Ectodermal cell (in vitro differentiated cells): ENCODE results near the gene NUBPL.

ENCODE experiments used
- H3K27ac ChIP-seq: 2 replicates; pipeline ENCODE4 v1.7.0; 2013; ENCODE audit warnings: mild to moderate bottlenecking, low read depth, low read length; ENCODE audit not compliant: insufficient read depth, poor library complexity, severe bottlenecking
- H3K27me3 ChIP-seq: 2 replicates; pipeline ENCODE4 v1.7.0; 2013; ENCODE audit warnings: mild to moderate bottlenecking, low read length; ENCODE audit not compliant: insufficient read depth, control insufficient read depth, poor library complexity, severe bottlenecking
- H3K36me3 ChIP-seq: one replicate; pipeline ENCODE4 v1.7.0; 2013; ENCODE audit warnings: low read length; ENCODE audit not compliant: control insufficient read depth, insufficient read depth
- H3K4me1 ChIP-seq: one replicate; pipeline ENCODE4 v1.7.0; 2013; ENCODE audit warnings: low read length; ENCODE audit not compliant: control insufficient read depth, insufficient read depth
- H3K4me3 ChIP-seq: 2 replicates; pipeline ENCODE4 v1.7.0; 2013; ENCODE audit warnings: low read depth, low read length, control low read depth; ENCODE audit not compliant: insufficient read depth
- H3K9me3 ChIP-seq: 2 replicates; pipeline ENCODE4 v1.7.0; 2013; ENCODE audit warnings: mild to moderate bottlenecking, low read length, moderate library complexity; ENCODE audit not compliant: control insufficient read depth
- WGBS, 2 experiments: methylation state at CpG; one replicate each; pipeline ENCODE4 v1.1.7; 2013; ENCODE audit warnings: missing lambda C conversion rate in 2 of 2; 5-methylcytosine and 5-hydroxymethylcytosine counted together

NUBPL gene

DNA sequence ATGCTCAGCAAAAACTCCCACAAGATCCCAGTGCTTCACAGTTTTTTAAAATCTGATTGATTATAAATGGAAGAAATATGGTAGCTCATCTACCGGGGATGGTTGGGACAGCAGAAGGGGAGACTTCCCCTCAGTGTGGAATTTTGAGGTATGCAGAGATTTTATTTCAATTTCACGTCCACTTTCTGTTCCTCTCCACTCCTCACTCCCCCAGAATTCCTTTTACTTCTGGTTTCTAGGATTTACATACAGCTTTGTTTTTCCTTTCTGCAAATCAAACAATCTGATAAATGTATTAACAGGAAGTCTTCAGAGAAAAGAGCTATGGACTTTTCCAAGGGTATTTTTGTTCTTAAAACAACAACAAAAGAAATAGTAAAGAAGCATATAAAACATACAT is 334.4 kb downstream of the NUBPL start:
- Histone ChIP-seq H3K27ac (no peak overlapping the region), H3K4me1 (peaks cover 52% of the 10 kb centered on the region), H3K36me3 (no peaks in the 10 kb centered on the region), H3K9me3 (no peaks in the 10 kb centered on the region), H3K4me3 (no peak overlapping the region), H3K27me3 (no peaks in the 10 kb centered on the region)
- 92 to 100% methylated on average over 1 to 2 of the region's 2 CpGs for WGBS, 2 experiments

DNA sequence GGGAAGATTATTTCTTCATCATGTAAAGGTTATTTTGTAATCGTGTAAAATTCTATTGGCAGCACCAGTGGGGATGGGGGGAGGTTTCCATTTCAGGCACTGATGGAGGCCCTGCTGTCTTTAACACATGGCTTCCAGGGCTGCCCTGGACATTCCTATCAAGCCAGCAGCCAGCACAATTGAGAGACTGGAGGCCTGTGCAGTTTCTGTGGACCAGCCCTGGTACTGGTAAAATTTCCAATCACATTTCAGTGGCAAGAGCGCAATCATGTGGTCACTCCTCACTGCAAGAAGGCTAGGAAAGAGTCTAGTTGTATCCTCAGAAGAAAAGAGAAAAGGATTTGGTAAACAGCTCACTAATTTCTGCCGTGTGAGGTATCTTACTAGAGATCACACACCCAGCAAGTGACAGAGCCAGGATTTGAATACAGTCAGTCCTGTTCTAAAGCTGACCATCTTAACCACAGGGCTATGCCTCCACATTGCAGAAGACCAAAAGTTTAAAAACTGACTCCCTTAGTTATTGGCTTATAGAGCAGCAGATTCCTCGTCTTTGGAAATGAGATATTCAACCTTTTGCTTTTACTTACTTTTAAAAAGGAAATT is 336.5 kb downstream of the NUBPL start:
- peaks cover 37% of the 10 kb centered on the region for H3K4me1 ChIP-seq
- 84 to 88% methylated on average over 4 of the region's 4 CpGs for WGBS, 2 experiments
- no peak overlapping the region for H3K4me3 ChIP-seq
- no peaks in the 10 kb centered on the region for H3K27me3 ChIP-seq
- H3K9me3 ChIP-seq: no peaks in the 10 kb centered on the region
- H3K27ac ChIP-seq: no peak overlapping the region
- H3K36me3 ChIP-seq: no peaks in the 10 kb centered on the region

DNA sequence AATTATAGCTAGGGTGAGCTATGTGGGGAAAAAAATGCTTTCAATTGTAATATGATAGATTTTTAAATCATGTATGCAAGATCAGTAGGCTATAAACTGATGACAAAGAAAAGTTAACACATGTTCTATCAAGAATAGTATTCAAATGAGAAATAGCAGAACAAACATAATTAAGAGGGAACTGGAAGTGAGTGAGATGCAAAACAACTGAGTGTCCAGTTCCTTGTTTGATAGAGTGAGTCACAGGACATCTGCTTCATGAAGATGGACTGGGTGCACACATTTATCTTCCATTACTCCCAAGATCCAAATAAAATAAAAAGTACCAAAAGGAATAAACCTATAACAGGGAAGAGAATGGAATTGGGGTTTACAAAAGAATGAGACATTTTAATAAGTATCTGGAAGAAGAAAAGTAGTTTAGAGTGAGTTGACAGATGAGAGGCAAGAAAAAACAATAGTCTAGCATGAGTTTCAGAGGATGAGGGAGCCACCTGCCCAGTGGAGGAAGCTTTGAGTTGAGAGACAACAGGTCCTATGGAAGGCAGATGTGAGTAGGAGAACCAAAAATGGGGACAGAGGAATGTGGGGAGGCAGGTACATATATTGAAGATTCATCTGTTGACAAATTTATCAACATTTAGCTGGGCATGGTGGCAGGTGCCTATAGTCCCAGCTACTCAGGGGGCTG is 337.8 kb downstream of the NUBPL start:
- Histone ChIP-seq H3K27me3 (no peaks in the 10 kb centered on the region), H3K4me3 (no peak overlapping the region), H3K4me1 (peaks cover 24% of the 10 kb centered on the region), H3K36me3 (no peaks in the 10 kb centered on the region), H3K27ac (no peak overlapping the region), H3K9me3 (no peaks in the 10 kb centered on the region)

DNA sequence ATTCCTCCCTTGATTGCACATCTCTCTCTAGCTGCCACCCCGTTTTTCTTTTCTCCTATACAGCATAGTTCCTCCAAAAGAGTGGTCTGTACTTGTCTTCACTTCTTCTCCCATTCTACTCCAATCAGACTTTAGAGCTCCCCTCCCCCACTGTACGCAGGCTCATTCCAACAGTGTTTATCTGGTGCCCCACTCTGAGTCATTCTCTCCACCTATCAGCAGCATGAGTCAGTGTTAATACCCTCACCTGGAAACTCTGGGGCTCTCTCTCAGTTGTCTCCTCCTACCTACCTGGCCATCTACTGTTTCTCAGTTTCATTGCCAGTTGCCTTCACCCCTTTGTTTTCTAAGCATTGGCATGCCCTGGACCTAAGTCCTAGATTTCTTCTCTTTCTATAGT is 340.8 kb downstream of the NUBPL start:
- H3K36me3 ChIP-seq: no peaks in the 10 kb centered on the region
- no peak overlapping the region for H3K27ac ChIP-seq
- H3K4me1 ChIP-seq: peaks cover 7% of the 10 kb centered on the region
- no peak overlapping the region for H3K4me3 ChIP-seq
- WGBS, 2 experiments: 86 to 88% methylated on average over 2 of the region's 2 CpGs
- no peaks in the 10 kb centered on the region for H3K9me3 ChIP-seq
- no peaks in the 10 kb centered on the region for H3K27me3 ChIP-seq

DNA sequence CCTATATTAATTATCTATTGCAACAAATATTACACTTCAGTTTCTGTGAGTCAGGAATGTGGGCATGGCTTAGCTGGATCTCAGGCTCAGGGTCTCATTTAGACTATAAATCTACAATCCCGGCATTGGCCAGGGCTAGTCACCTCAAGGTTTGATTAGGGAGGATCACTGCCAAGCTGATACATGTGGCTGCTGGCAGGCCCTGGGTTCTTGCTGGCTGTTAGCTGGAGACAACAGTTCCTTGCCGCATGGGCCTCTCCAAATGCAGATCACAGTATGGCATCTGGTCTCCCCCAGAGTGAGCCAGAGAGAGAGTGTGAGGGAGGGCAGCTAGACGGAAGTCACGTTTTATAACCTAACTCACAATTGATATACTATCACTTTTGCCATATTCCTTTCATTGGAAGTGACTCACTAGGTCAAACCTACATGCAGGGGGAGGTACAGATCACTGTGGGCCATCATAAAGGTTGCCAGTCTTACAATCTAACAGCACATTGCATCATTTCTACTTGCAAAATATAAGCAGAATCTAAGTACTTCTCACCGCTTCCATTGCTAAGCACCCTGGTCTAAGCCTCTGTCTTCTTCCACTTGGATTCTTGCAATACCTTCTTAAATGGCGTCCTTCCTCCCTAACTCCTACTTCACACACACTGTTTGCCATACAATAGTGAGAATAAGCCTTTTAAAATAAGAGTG is 341.9 kb downstream of the NUBPL start:
- Histone ChIP-seq H3K9me3 (no peaks in the 10 kb centered on the region), H3K4me1 (no peaks in the 10 kb centered on the region), H3K27me3 (no peaks in the 10 kb centered on the region), H3K36me3 (no peaks in the 10 kb centered on the region), H3K27ac (no peak overlapping the region), H3K4me3 (no peak overlapping the region)
- 83 to 84% methylated on average over 6 of the region's 6 CpGs for WGBS, 2 experiments

DNA sequence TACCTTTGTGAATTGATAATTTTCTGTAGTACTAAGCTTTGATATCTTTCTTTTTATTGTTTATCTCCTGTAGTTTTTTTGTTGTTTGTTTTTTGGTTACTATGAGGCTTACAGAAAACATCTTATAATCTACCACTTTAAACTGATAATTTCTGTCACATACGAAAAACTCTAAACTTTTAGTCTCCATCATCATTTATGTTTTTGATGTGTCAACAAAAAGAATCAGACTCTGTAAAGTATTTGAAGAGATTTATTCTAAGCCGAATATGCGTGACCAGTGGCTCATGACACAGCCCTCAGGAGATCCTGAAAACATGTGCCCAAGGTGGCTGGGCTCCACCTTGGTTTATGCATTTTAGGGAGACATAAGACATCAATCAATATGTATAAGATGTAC is 348.8 kb downstream of the NUBPL start:
- WGBS, 2 experiments: 93 to 98% methylated on average over 2 of the region's 3 CpGs
- H3K4me3 ChIP-seq: no peak overlapping the region
- H3K9me3 ChIP-seq: peaks cover 5% of the 10 kb centered on the region
- H3K36me3 ChIP-seq: no peaks in the 10 kb centered on the region
- H3K27ac ChIP-seq: no peak overlapping the region
- H3K4me1 ChIP-seq: no peaks in the 10 kb centered on the region
- H3K27me3 ChIP-seq: no peaks in the 10 kb centered on the region
